ENCODE measurements around the gene DOCK2. TPM values are rescaled to one million over a fixed set of nuclear protein-coding genes. Genes with fewer than 3 reads are reported as not detected.

The DOCK2 gene
- total and polyA plus RNA-seq, 8 donors: 0.73 to 15.6 (median 1.7) TPM

- 65 to 72% methylated on average over 3 of the region's 3 CpGs for WGBS, 2 donors
- H3K27ac ChIP-seq: no peak overlapping the region
- DNase-seq (no peak), ATAC-seq (no peak), FAIRE-seq (no peak)
- TF ChIP-seq, protein P1, sequence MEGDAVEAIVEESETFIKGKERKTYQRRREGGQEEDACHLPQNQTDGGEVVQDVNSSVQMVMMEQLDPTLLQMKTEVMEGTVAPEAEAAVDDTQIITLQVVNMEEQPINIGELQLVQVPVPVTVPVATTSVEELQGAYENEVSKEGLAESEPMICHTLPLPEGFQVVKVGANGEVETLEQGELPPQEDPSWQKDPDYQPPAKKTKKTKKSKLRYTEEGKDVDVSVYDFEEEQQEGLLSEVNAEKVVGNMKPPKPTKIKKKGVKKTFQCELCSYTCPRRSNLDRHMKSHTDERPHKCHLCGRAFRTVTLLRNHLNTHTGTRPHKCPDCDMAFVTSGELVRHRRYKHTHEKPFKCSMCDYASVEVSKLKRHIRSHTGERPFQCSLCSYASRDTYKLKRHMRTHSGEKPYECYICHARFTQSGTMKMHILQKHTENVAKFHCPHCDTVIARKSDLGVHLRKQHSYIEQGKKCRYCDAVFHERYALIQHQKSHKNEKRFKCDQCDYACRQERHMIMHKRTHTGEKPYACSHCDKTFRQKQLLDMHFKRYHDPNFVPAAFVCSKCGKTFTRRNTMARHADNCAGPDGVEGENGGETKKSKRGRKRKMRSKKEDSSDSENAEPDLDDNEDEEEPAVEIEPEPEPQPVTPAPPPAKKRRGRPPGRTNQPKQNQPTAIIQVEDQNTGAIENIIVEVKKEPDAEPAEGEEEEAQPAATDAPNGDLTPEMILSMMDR (IDR thresholded peaks at IDR 0.05): no peak
- H3K27me3 ChIP-seq: peaks cover 0 to 5% (median 0%) of the 10 kb centered on the region in 4 donors
- peaks cover 0 to 6% (median 0%) of the 10 kb centered on the region in 3 donors for H3K4me1 ChIP-seq
- H3K9me3 ChIP-seq: no peaks in the 10 kb centered on the region
- H3K4me3 ChIP-seq: no peak overlapping the region
- intact Hi-C loops (cut with DNase I): no loop called here
- H3K36me3 ChIP-seq: no peaks in the 10 kb centered on the region
Observed at GRCh38 chr5:169646856-169647255, 9.8 kb downstream of the DOCK2 start.

DNA sequence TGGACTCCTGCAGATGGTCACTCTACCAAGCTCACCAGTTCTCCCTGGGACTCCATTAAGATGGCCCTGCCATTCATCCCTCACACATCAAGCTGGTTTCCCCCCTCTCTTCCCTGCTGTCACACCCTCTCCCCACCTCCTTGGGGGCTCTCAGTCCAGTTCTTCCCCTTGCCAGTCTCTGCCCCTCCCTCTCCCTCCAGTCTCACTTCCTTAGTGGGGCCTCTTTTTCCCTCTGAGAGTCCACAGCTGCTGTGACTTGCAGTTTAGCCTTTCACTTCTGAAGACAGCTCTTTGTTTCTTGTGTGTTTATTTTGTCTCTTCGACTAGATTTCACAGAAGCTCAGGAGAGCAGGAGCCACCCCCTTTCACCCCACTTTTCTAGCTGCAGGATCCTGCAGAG lies 10.5 kb downstream of the DOCK2 start:
- ATAC-seq (peak in 1 of 4 donors; percentile 61), DNase-seq (no peak), FAIRE-seq (no peak)
- H3K27me3 ChIP-seq: peaks cover 0 to 5% (median 0%) of the 10 kb centered on the region in 4 donors
- intact Hi-C loops (cut with DNase I): no loop called here
- WGBS, 2 donors: 4 to 6% methylated on average over 1 of the region's 1 CpG
- TF ChIP-seq, protein P1 (IDR thresholded peaks at IDR 0.05): no peak
- no peaks in the 10 kb centered on the region for H3K36me3 ChIP-seq
- H3K4me1 ChIP-seq: peaks cover 0 to 6% (median 0%) of the 10 kb centered on the region in 3 donors
- H3K27ac ChIP-seq: no peak overlapping the region
- H3K4me3 ChIP-seq: no peak overlapping the region
- no peaks in the 10 kb centered on the region for H3K9me3 ChIP-seq

GRCh38 chr5:169648725-169649310 lies 11.7 kb downstream of the DOCK2 start:
- H3K36me3 ChIP-seq: no peaks in the 10 kb centered on the region
- WGBS, 2 donors: 63 to 74% methylated on average over 13 of the region's 13 CpGs
- no peak for DNase-seq
- H3K27ac ChIP-seq: no peak overlapping the region
- H3K4me3 ChIP-seq: no peak overlapping the region
- no peaks in the 10 kb centered on the region for H3K9me3 ChIP-seq
- ATAC-seq: peak in 2 of 4 donors; percentile 11 to 54
- peaks cover 0 to 5% (median 0%) of the 10 kb centered on the region in 4 donors for H3K27me3 ChIP-seq
- TF ChIP-seq, protein P1 (IDR thresholded peaks at IDR 0.05): no peak
- H3K4me1 ChIP-seq: peaks cover 0 to 6% (median 0%) of the 10 kb centered on the region in 3 donors
- intact Hi-C loops (cut with DNase I): no loop called here
- no peak for FAIRE-seq

DNA sequence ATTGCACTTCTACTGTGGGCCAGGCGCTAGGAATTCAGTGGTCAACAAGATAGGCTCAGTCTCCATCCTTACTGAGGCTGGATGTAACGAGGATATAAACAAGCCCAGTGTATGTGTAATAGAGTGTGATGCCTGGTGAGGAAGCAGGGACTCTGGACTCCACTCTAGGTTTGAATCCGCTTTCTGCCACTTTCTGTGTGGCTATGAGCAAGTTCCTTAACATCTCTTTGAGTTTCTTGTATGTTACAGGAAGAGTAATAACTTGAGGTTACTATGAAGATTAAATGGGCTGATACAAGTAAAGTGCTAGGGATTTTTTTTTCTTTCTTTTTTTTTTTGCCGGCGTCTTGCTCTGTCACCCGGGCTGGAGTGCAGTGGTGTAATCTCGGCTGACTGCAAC lies 12.4 kb downstream of the DOCK2 start:
- TF ChIP-seq, protein P1 (IDR thresholded peaks at IDR 0.05): no peak
- FAIRE-seq: no peak

DNA sequence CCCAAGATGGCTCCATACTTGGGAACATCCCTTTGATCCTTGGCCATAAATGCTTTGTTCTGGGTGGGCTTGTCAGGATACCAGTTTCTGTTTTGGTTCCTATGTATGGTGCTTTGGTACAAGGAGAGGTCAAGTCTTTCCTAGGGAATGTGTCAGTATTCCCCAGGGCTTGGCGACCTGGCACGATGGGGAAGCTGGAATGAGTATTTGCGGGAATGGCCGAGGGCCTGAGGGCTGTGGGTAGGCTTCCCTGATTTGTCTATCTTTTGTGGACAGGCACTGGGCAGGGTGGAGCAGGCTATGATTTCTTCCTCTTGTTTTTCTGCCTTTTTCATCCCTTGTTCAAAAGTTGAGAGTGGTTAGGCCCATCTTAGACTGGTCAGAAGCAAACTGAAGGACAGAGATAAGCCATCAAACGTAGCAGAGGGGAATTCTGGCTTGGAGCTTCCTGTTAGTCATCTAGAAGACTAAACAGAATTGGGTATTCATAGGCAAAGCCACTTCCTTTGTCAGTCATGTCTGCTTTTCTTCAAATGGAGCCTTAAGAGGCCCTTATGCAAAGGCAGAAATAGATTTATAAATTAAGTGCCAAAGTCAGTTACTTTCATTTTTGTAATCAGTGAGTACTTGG lies 13.7 kb downstream of the DOCK2 start:
- peaks cover 0 to 5% (median 0%) of the 10 kb centered on the region in 4 donors for H3K27me3 ChIP-seq
- peaks cover 0 to 6% (median 0%) of the 10 kb centered on the region in 3 donors for H3K4me1 ChIP-seq
- DNase-seq (no peak), FAIRE-seq (no peak), ATAC-seq (peak in 2 of 4 donors; percentile 29 to 39)
- H3K4me3 ChIP-seq: no peak overlapping the region
- WGBS, 2 donors: 75 to 76% methylated on average over 5 of the region's 5 CpGs
- H3K36me3 ChIP-seq: no peaks in the 10 kb centered on the region
- H3K9me3 ChIP-seq: no peaks in the 10 kb centered on the region
- TF ChIP-seq, protein P1 (IDR thresholded peaks at IDR 0.05): no peak
- intact Hi-C loops (cut with DNase I): no loop called here
- no peak overlapping the region for H3K27ac ChIP-seq

More for the DNA sequence above, 12.4 kb downstream of the DOCK2 start:
- peaks cover 0 to 6% (median 0%) of the 10 kb centered on the region in 3 donors for H3K4me1 ChIP-seq
- no peak overlapping the region for H3K4me3 ChIP-seq
- WGBS, 2 donors: 53 to 59% methylated on average over 6 to 7 of the region's 7 CpGs
- ATAC-seq (no peak), DNase-seq (no peak)
- H3K27me3 ChIP-seq: peaks cover 0 to 5% (median 0%) of the 10 kb centered on the region in 4 donors
- no peak overlapping the region for H3K27ac ChIP-seq
- H3K9me3 ChIP-seq: no peaks in the 10 kb centered on the region
- H3K36me3 ChIP-seq: no peaks in the 10 kb centered on the region
- intact Hi-C loops (cut with DNase I): no loop called here
